Smooth muscle cell (in vitro differentiated cells): Measurements from ENCODE around the gene RABGAP1L. TPM values are rescaled to one million over a fixed set of nuclear protein-coding genes. Genes with fewer than 3 reads are reported as not detected.

ENCODE experiments used
- DNase-seq: peaks from one replicate; lab custom pipeline; 2025; ENCODE audit not compliant: unreplicated experiment; lab: John Stamatoyannopoulos, UW
- H2AFZ ChIP-seq: fragments of 200-600 bp; sonication (generic); 2 replicates; pipeline ENCODE4 v1.6.0; 2016; ENCODE audit warnings: antibody characterized with exemption, low read depth, mild to moderate bottlenecking
- H3F3A ChIP-seq: fragments of 200-600 bp; sonication (generic); 2 replicates; pipeline ENCODE4 v1.6.0; 2017; ENCODE audit warnings: antibody characterized with exemption, low read depth
- H3K27ac ChIP-seq: fragments of 200-600 bp; sonication (generic); 2 replicates; pipeline ENCODE4 v1.5.1; 2016; ENCODE audit warnings: low read depth, mild to moderate bottlenecking
- H3K27me3 ChIP-seq: fragments of 200-600 bp; sonication (generic); 2 replicates; pipeline ENCODE4 v1.6.1; 2016; ENCODE audit warnings: low read depth, mild to moderate bottlenecking
- H3K36me3 ChIP-seq: fragments of 200-600 bp; sonication (generic); 2 replicates; pipeline ENCODE4 v1.5.1; 2016; ENCODE audit warnings: low read depth
- H3K4me1 ChIP-seq: fragments of 200-600 bp; sonication (generic); 2 replicates; pipeline ENCODE4 v1.5.1; 2016; ENCODE audit warnings: low read depth
- H3K4me2 ChIP-seq: fragments of 200-600 bp; sonication (generic); 2 replicates; pipeline ENCODE4 v1.6.0; 2016; ENCODE audit warnings: mild to moderate bottlenecking
- H3K4me3 ChIP-seq: fragments of 200-600 bp; sonication (generic); 2 replicates; pipeline ENCODE4 v1.5.1; 2016; ENCODE audit warnings: mild to moderate bottlenecking
- H3K79me2 ChIP-seq: fragments of 200-600 bp; sonication (generic); 2 replicates; pipeline ENCODE4 v1.6.0; 2016; ENCODE audit warnings: low read depth, mild to moderate bottlenecking
- H3K9ac ChIP-seq: fragments of 200-600 bp; sonication (generic); 2 replicates; pipeline ENCODE4 v1.6.0; 2016; ENCODE audit warnings: low read depth
- H3K9me3 ChIP-seq: fragments of 200-600 bp; sonication (generic); replicated peaks from 2 replicates; pipeline ENCODE4 v1.5.1; 2016; ENCODE audit warnings: low read depth
- H4K20me1 ChIP-seq: fragments of 200-600 bp; sonication (generic); 2 replicates; pipeline ENCODE4 v1.6.0; 2016; ENCODE audit warnings: low read depth
- WGBS: methylation state at CpG from one replicate; pipeline ENCODE4 v1.1.7; 2016; ENCODE audit warnings: low lambda C conversion rate; 5-methylcytosine and 5-hydroxymethylcytosine counted together
- polyA plus RNA-seq: library from polyadenylated mRNA; unstranded; fragments of >200 nt; fragmentation: Nextera tagmentation; extraction: Ambion mirVana; gene quantifications from 2 replicates; pipeline ENCODE4 v1.2.1, GENCODE V29; 2016
- total RNA-seq: library from RNA; depleted of rRNA; stranded (reverse); fragments of >200 nt; gene quantifications from 2 replicates; pipeline ENCODE4 v1.2.3, GENCODE V29; 2014
- TF ChIP-seq, protein P1 (sequence below): fragments of 200-600 bp; sonication (generic); IDR thresholded peaks from 2 replicates; pipeline ENCODE4 v1.5.1; 2017; ENCODE audit warnings: borderline replicate concordance, mild to moderate bottlenecking, antibody characterized with exemption; ENCODE audit not compliant: insufficient read depth, poor library complexity, severe bottlenecking

The RABGAP1L gene
- total and polyA plus RNA-seq, 2 experiments from 2014 or later = 4.8 to 24.7 TPM

DNA sequence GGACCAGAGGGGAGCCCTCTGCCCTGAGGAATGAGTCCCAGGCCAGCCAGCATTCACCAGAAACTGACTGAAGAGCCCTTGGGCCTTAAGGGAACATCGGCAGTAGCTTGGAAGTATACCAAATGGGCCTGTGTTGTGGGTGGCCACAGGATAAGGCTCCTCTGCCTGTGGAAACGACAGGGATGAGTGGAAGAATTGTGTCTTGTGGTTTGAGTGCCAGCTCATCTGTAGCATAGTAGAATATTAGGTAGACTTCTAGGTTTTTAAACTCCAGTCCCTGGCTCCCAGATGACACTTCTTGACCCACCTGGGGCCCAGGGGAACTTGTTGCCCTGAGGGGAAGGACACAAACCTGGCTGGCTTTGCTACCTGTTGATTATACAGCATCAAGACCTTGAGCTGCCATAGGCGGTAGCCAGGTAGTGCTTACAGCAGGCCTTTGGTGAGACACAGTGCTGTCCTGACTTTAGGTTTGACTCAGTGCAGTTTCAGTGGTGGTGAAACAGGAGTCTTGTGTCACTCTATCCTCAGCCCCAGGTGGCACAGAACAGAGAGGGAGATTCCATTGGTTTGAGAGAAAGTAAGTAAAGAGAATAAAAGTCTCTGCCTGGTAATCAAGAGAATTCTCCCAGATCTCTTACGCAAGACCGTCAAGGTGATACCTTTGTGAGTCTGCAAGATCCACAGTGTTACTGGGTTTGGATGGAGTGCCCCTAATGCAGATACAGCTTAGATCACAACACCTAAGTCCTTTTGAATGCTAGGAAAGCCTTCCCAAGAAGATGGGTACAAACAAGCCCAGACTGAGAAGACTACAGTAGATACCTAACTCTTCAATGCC, 50.2 kb downstream of the RABGAP1L start:
- no peaks in the 10 kb centered on the region for H3K36me3 ChIP-seq
- H3K4me1 ChIP-seq = no peaks in the 10 kb centered on the region
- peaks cover 8% of the 10 kb centered on the region for H4K20me1 ChIP-seq
- no peaks in the 10 kb centered on the region for H3K9me3 ChIP-seq
- no peak overlapping the region for H3K4me3 ChIP-seq
- no peak overlapping the region for H2AFZ ChIP-seq
- DNase-seq = no peak
- no peaks in the 10 kb centered on the region for H3F3A ChIP-seq
- H3K27me3 ChIP-seq = no peaks in the 10 kb centered on the region
- 86% methylated on average over 5 of the region's 5 CpGs for WGBS
- H3K4me2 ChIP-seq = no peak overlapping the region
- H3K79me2 ChIP-seq = peaks cover 14% of the 10 kb centered on the region
- TF ChIP-seq, protein P1, sequence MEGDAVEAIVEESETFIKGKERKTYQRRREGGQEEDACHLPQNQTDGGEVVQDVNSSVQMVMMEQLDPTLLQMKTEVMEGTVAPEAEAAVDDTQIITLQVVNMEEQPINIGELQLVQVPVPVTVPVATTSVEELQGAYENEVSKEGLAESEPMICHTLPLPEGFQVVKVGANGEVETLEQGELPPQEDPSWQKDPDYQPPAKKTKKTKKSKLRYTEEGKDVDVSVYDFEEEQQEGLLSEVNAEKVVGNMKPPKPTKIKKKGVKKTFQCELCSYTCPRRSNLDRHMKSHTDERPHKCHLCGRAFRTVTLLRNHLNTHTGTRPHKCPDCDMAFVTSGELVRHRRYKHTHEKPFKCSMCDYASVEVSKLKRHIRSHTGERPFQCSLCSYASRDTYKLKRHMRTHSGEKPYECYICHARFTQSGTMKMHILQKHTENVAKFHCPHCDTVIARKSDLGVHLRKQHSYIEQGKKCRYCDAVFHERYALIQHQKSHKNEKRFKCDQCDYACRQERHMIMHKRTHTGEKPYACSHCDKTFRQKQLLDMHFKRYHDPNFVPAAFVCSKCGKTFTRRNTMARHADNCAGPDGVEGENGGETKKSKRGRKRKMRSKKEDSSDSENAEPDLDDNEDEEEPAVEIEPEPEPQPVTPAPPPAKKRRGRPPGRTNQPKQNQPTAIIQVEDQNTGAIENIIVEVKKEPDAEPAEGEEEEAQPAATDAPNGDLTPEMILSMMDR = no peak
- no peak overlapping the region for H3K9ac ChIP-seq
- no peak overlapping the region for H3K27ac ChIP-seq

DNA sequence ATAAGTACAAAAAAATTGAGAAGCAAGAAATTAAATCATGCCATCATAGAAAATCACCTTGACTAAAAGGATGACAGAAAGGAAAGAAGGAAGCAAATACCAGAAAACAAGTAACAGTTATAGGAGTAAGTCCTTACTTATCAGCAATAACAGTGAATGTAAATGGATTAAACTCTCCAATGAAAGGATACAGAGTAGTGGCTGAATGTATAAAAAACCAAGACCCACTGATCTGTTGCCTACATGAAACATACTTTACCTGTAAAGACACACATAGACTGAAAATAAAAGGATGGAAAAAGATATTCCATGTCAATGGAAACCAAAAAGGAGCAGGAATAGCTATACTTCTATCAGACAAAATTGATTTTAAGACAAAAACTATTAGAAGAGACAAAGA, 52.2 kb downstream of the RABGAP1L start:
- Histone ChIP-seq H3K27me3 (no peaks in the 10 kb centered on the region), H3K27ac (no peak overlapping the region), H3K9ac (no peak overlapping the region), H2AFZ (no peak overlapping the region), H3K4me3 (no peak overlapping the region), H3K4me2 (no peak overlapping the region), H4K20me1 (peaks cover 7% of the 10 kb centered on the region), H3K4me1 (no peaks in the 10 kb centered on the region), H3K79me2 (peaks cover 5% of the 10 kb centered on the region), H3K9me3 (no peaks in the 10 kb centered on the region), H3K36me3 (no peaks in the 10 kb centered on the region), H3F3A (no peaks in the 10 kb centered on the region)
- DNase-seq = no peak
- TF ChIP-seq, protein P1 = no peak

DNA sequence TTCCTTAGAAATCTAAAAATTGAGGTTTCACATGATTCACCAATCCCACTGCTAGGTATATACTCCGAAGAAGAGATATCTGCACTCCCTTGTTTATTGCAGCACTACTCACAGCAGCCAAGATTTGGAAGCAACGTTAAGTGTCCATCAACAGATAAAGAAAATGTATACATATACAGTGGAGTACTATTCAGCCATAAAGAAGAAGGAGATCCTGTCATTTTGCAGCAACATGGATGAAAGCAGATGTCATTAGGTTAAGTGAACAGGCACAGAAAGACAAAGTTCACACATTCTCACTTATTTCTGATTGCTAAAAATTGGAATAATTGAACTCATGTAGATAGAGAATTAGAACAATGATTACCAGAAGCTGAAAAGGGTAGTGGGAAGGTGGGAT, 56.4 kb downstream of the RABGAP1L start:
- H3K4me2 ChIP-seq = no peak overlapping the region
- H3K4me1 ChIP-seq = no peaks in the 10 kb centered on the region
- H3K36me3 ChIP-seq = no peaks in the 10 kb centered on the region
- no peaks in the 10 kb centered on the region for H3K27me3 ChIP-seq
- no peaks in the 10 kb centered on the region for H3K9me3 ChIP-seq
- H3F3A ChIP-seq = no peaks in the 10 kb centered on the region
- H3K4me3 ChIP-seq = no peak overlapping the region
- no peak for DNase-seq
- H3K27ac ChIP-seq = no peak overlapping the region
- H4K20me1 ChIP-seq = peaks cover 18% of the 10 kb centered on the region
- H3K9ac ChIP-seq = no peak overlapping the region
- TF ChIP-seq, protein P1 = no peak
- WGBS = 95% methylated on average over 2 of the region's 2 CpGs
- no peak overlapping the region for H2AFZ ChIP-seq
- no peaks in the 10 kb centered on the region for H3K79me2 ChIP-seq

DNA sequence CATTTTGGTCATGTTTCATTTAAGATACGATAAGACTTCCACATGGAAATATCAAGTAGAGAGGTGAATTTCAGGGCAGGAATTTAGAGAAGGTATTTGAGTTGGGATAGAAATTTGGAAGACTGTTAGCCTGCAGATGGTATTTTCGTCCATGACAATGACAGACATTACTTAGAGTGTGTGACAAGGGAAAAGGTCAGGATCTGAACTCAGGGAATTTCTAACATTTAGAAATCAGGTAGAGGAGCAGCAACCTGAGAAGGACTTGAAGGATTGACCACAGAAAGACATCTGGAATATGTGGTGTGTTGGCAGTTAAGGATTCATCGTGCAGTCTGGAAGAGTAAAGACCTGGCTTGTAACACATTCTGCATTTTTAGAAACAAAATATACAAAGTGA, 57.9 kb downstream of the RABGAP1L start:
- TF ChIP-seq, protein P1 = no peak
- H3K36me3 ChIP-seq = peaks cover 3% of the 10 kb centered on the region
- no peak for DNase-seq
- H3K27ac ChIP-seq = no peak overlapping the region
- H3K4me2 ChIP-seq = no peak overlapping the region
- no peak overlapping the region for H3K4me3 ChIP-seq
- no peaks in the 10 kb centered on the region for H3K27me3 ChIP-seq
- WGBS = 55% methylated on average over 3 of the region's 3 CpGs
- H3K9ac ChIP-seq = no peak overlapping the region
- H3K4me1 ChIP-seq = no peaks in the 10 kb centered on the region
- no peak overlapping the region for H2AFZ ChIP-seq
- peaks cover 18% of the 10 kb centered on the region for H4K20me1 ChIP-seq
- H3F3A ChIP-seq = no peaks in the 10 kb centered on the region
- H3K9me3 ChIP-seq = no peaks in the 10 kb centered on the region
- H3K79me2 ChIP-seq = no peaks in the 10 kb centered on the region
